GM12878 (cell line): ENCODE measurements around the gene CLMP. TPM values are rescaled to one million over a fixed set of nuclear protein-coding genes. Genes with fewer than 3 reads are reported as not detected.

Experiments
- ATAC-seq: fragments of 200-7000 bp; cut with Tn5 transposase; 3 replicates; pipeline ENCODE4 v1.9.1; 2020; ENCODE audit warnings: mild to moderate bottlenecking, moderate library complexity
- BruUV-seq: library from RNA; stranded (reverse); fragments of 400-500 nt; replicated peaks from 2 replicates; lab custom pipeline; 2021; lab: Mats Ljungman, UMichigan
- CTCF ChIA-PET: fragments of 300-600 bp; sonication (Branson Sonifier 250); formaldehyde crosslinking; extraction: SDS; loops from one replicate; lab custom pipeline; 2021; ENCODE audit warnings: inconsistent platforms; lab: Yijun Ruan, JAX
- POLR2A ChIA-PET: fragments of 350-600 bp; formaldehyde crosslinking; extraction: SDS; loops from one replicate; lab custom pipeline; 2021; ENCODE audit warnings: inconsistent platforms; lab: Charles Lee
- RAD21 ChIA-PET: fragments of 300-600 bp; sonication (Branson Sonifier 250); formaldehyde crosslinking; loops from one replicate; lab custom pipeline; 2023; ENCODE audit warnings: antibody characterized with exemption; ENCODE audit not compliant: unreplicated experiment; lab: Charles Lee
- SMC1A ChIA-PET: fragments of 300-600 bp; sonication (Branson Sonifier 250); formaldehyde crosslinking; loops from one replicate; lab custom pipeline; 2023; ENCODE audit not compliant: unreplicated experiment, uncharacterized antibody; lab: Charles Lee
- DNase-seq: peaks from one replicate; pipeline ENCODE4 v3.0.0-alpha.2; 2011; ENCODE audit warnings: low read depth, low spot score
- FAIRE-seq: peaks from 3 replicates; lab custom pipeline; 2011; peaks lifted over from hg19 to GRCh38; lab: Jason Lieb, UNC
- H2AFZ ChIP-seq: 2 replicates; pipeline ENCODE4 v1.6.0; 2011; ENCODE audit warnings: low read depth, low read length, control low read depth; ENCODE audit not compliant: control insufficient read depth
- H3K27ac ChIP-seq: 2 replicates; pipeline ENCODE4 v1.5.1; 2011; ENCODE audit warnings: control low read depth; ENCODE audit not compliant: control insufficient read depth, insufficient read depth
- H3K27me3 ChIP-seq, 2 experiments: replicated peaks in 1 of 2; 2 replicates each; pipeline versions ENCODE4 v1.6.0 to v1.6.1; 2011; ENCODE audit warnings: low read length in 1 of 2; ENCODE audit not compliant: control insufficient read depth in 2 of 2, insufficient read depth in 2 of 2
- H3K36me3 ChIP-seq, 2 experiments: 2 replicates each; pipeline ENCODE4 v1.5.1; 2011; ENCODE audit warnings: low read length in 1 of 2; ENCODE audit not compliant: control insufficient read depth in 2 of 2, insufficient read depth in 2 of 2
- H3K4me1 ChIP-seq: 2 replicates; pipeline ENCODE4 v1.6.1; 2011; ENCODE audit warnings: mild to moderate bottlenecking, low read length, moderate library complexity, mixed read lengths; ENCODE audit not compliant: control insufficient read depth, insufficient read depth
- H3K4me2 ChIP-seq: 2 replicates; pipeline ENCODE4 v1.6.0; 2011; ENCODE audit warnings: control low read depth; ENCODE audit not compliant: control insufficient read depth, insufficient read depth
- H3K4me3 ChIP-seq: fragments of 200-600 bp; sonication (generic); 2 replicates; pipeline ENCODE4 v1.5.1; 2016
- H3K79me2 ChIP-seq: 2 replicates; pipeline ENCODE4 v1.6.0; 2011; ENCODE audit warnings: low read length; ENCODE audit not compliant: control insufficient read depth, insufficient read depth
- H3K9ac ChIP-seq: 2 replicates; pipeline ENCODE4 v1.8.0; 2011; ENCODE audit warnings: low read length, control low read depth, mixed read lengths; ENCODE audit not compliant: control insufficient read depth, insufficient read depth
- H3K9me3 ChIP-seq: replicated peaks from 3 replicates; pipeline ENCODE4 v1.5.1; 2011; ENCODE audit warnings: mild to moderate bottlenecking, low read length; ENCODE audit not compliant: control insufficient read depth, insufficient read depth
- H4K20me1 ChIP-seq: 2 replicates; pipeline ENCODE4 v1.6.0; 2011; ENCODE audit not compliant: control insufficient read depth, insufficient read depth
- HCFC1 ChIP-seq: fragments of 150-350 bp; IDR thresholded peaks from 2 replicates; pipeline ENCODE4 v1.6.1; 2014; ENCODE audit warnings: low read length
- JUND ChIP-seq: IDR thresholded peaks from 2 replicates; pipeline ENCODE4 v1.6.1; 2012; ENCODE audit warnings: low read depth, mild to moderate bottlenecking, low read length, improper control_type of control experiment, moderate library complexity
- LARP7 ChIP-seq: fragments of 450-650 bp; IDR thresholded peaks from 2 replicates; pipeline ENCODE4 v1.6.1; 2017; ENCODE audit warnings: mild to moderate bottlenecking
- MTA3 ChIP-seq: IDR thresholded peaks from 2 replicates; pipeline ENCODE4 v1.6.1; 2012; ENCODE audit warnings: low read length, inconsistent platforms, borderline replicate concordance
- NBN ChIP-seq: fragments of 450-650 bp; IDR thresholded peaks from 2 replicates; pipeline ENCODE4 v1.6.1; 2016
- NFYA ChIP-seq: IDR thresholded peaks from 2 replicates; pipeline ENCODE4 v1.6.1; 2011; ENCODE audit warnings: low read depth, mild to moderate bottlenecking, low read length, improper control_type of control experiment, borderline replicate concordance
- RB1 ChIP-seq: fragments of 450-650 bp; formaldehyde crosslinking; IDR thresholded peaks from 2 replicates; pipeline ENCODE4 v1.6.1; 2017; ENCODE audit warnings: mild to moderate bottlenecking, borderline replicate concordance
- RELA ChIP-seq: fragments of 450-650 bp; IDR thresholded peaks from 2 replicates; pipeline ENCODE4 v1.8.0; 2014; ENCODE audit warnings: borderline replicate concordance; ENCODE audit not compliant: partially characterized antibody
- TCF12 ChIP-seq: IDR thresholded peaks from 2 replicates; pipeline ENCODE4 v1.6.1; 2011; ENCODE audit warnings: low read depth, mild to moderate bottlenecking, low read length
- TCF7 ChIP-seq: IDR thresholded peaks from 2 replicates; pipeline ENCODE4 v1.6.1; 2014; ENCODE audit warnings: antibody characterized with exemption, borderline replicate concordance
- ZBTB33 ChIP-seq: fragments of 450-650 bp; IDR thresholded peaks from 2 replicates; pipeline ENCODE4 v1.6.1; 2017; ENCODE audit warnings: mild to moderate bottlenecking
- WGBS: methylation state at CpG from one replicate; pipeline ENCODE4 v1.1.6; 2016; ENCODE audit warnings: low lambda C conversion rate; ENCODE audit not compliant: insufficient replicate concordance, insufficient coverage; ENCODE audit errors: missing lambda C conversion rate; 5-methylcytosine and 5-hydroxymethylcytosine counted together
- in situ Hi-C: fragments of 300-500 bp; cut with MboI; formaldehyde crosslinking; loops from 9 replicates; pipeline ENCODE4 v1.14.3; 2018; ENCODE audit warnings: mixed read lengths
- intact Hi-C: fragments of 100-400 bp; cut with micrococcal nuclease; formaldehyde crosslinking; loops from one replicate; pipeline ENCODE4 v1.14.2; 2022; ENCODE audit not compliant: unreplicated experiment
- polyA plus RNA-seq, 11 experiments: library from polyadenylated mRNA; depleted of rRNA in 4 of 11; unstranded in 6 of 11; stranded (reverse) in 5 of 11; fragments of >200 nt; fragmentation: Nextera tagmentation in 4 of 11; fragmentation: Illumina TruSeq in 1 of 11; extraction: Ambion mirVana in 4 of 11; extraction: Trizol in 1 of 11; gene quantifications; 1 replicate in 1 of 11; 2 replicates in 10 of 11; pipeline versions ENCODE4 v1.2.1 to v1.2.3, GENCODE V29; 2011 to 2016; ENCODE audit warnings: inconsistent platforms in 2 of 11, missing spikeins in 2 of 11, low read depth in 1 of 11
- total RNA-seq, 4 experiments: library from RNA; depleted of rRNA in 3 of 4; stranded (reverse); fragments of >200 nt in 3 of 4; fragmentation: Illumina TruSeq in 1 of 4; extraction: Trizol in 1 of 4; gene quantifications; 2 replicates each; pipeline versions ENCODE4 v1.2.1 to v1.2.3, GENCODE V29; 2013 to 2021

Gene CLMP
- total and polyA plus RNA-seq, 10 of the 15 experiments (the other 5 are each of a cell fraction or from before 2014, with no cell fraction given) = 0.01 to 0.71 (median 0.20) TPM; not detected in 4

- WGBS = no CpG with 5 or more reads among the region's 1 CpG
- no peak for TF ChIP-seq TCF7
- TF ChIP-seq ZBTB33 = no peak
- TF ChIP-seq NBN = no peak
- ATAC-seq = no peak
- SMC1A ChIA-PET = interaction anchor here (0.6 to 1.3 kb wide), 2 partner anchors 20 to 167 kb away, joined by 3 to 4 read pairs; no protein-coding TSS in a partner anchor
- in situ Hi-C loops (no loop called here), intact Hi-C loops (no loop called here)
- POLR2A ChIA-PET = interaction anchor here (0.7 kb wide), 1 partner anchor 18 kb away, joined by 5 read pairs; the partner anchor contains the start of gene HSPA8
- no peak overlapping the region for H3K4me2 ChIP-seq
- BruUV-seq = no TSS peak
- no peaks in the 10 kb centered on the region for H3K79me2 ChIP-seq
- CTCF ChIA-PET = interaction anchor here (0.6 to 1.2 kb wide), 2 partner anchors 19 to 22 kb away, joined by 3 read pairs; no protein-coding TSS in a partner anchor
- no peaks in the 10 kb centered on the region for H4K20me1 ChIP-seq
- DNase-seq = no peak
- no peak for FAIRE-seq
- H3K27ac ChIP-seq = no peak overlapping the region
- no peak overlapping the region for H2AFZ ChIP-seq
- H3K9me3 ChIP-seq = peaks cover 2% of the 10 kb centered on the region; the same call in 2 of the 3 replicates
- RAD21 ChIA-PET = no interaction called here
- H3K4me3 ChIP-seq = no peak overlapping the region
- no peaks in the 10 kb centered on the region for H3K4me1 ChIP-seq
- H3K27me3 ChIP-seq = no peaks in the 10 kb centered on the region
- H3K9ac ChIP-seq = no peak overlapping the region
- H3K36me3 ChIP-seq = no peaks in the 10 kb centered on the region
Observed at GRCh38 chr11:123080015-123080414, 115.0 kb downstream of the CLMP start.

- Histone ChIP-seq H4K20me1 (no peaks in the 10 kb centered on the region), H3K36me3 (no peaks in the 10 kb centered on the region), H3K4me2 (no peak overlapping the region), H3K4me1 (peaks cover 9% of the 10 kb centered on the region), H3K27ac (no peak overlapping the region), H3K79me2 (no peaks in the 10 kb centered on the region), H3K4me3 (no peak overlapping the region), H3K9ac (no peak overlapping the region), H3K27me3 (no peaks in the 10 kb centered on the region), H2AFZ (no peak overlapping the region), H3K9me3 (no peaks in the 10 kb centered on the region)
- intact Hi-C loops = no loop called here
- ChIA-PET CTCF (interaction anchor here (0.6 kb wide), 1 partner anchor 185 kb away, joined by 3 read pairs; no protein-coding TSS in a partner anchor), POLR2A (no interaction called here), SMC1A (no interaction called here), RAD21 (no interaction called here)
- DNase-seq = no peak
- BruUV-seq = no TSS peak
- TF ChIP-seq HCFC1 (no peak), RB1 (no peak), NFYA (no peak), TCF12 (no peak), JUND (no peak), LARP7 (no peak), RELA (no peak), MTA3 (no peak)
- WGBS = 80% methylated on average over 2 of the region's 2 CpGs
- no peak for ATAC-seq
- FAIRE-seq = no peak
- in situ Hi-C loops = no loop called here
Observed at GRCh38 chr11:123076484-123076883, 118.6 kb downstream of the CLMP start.
